CD4-positive, alpha-beta memory T cell (primary cell): ENCODE data around the gene CPLANE1. TPM values are rescaled to one million over a fixed set of nuclear protein-coding genes. Genes with fewer than 3 reads are reported as not detected.
"Not testable (repeated sequence)": the region's sequence is repeated elsewhere in the genome, so short reads cannot be mapped to it uniquely, and the experiment has no call there.

Source experiments
- CTCF ChIA-PET: fragments of 350-600 bp; sonication (Branson Sonifier 250); formaldehyde crosslinking; loops from one replicate; lab custom pipeline; 2021; ENCODE audit warnings: inconsistent platforms; ENCODE audit not compliant: partially characterized antibody; lab: Charles Lee
- POLR2A ChIA-PET: fragments of 350-600 bp; sonication (Branson Sonifier 250); formaldehyde crosslinking; loops from one replicate; lab custom pipeline; 2021; ENCODE audit not compliant: partially characterized antibody; lab: Charles Lee
- DNase-seq, 5 donors: peaks; one replicate each; pipeline versions ENCODE4 v3.0.0 to v3.0.0-alpha.2; 2020 to 2022; ENCODE audit warnings: mixed read lengths in 1 of 5
- H3K27ac ChIP-seq: one replicate; pipeline ENCODE4 v1.7.0; 2013; ENCODE audit warnings: low read depth, low read length
- H3K27me3 ChIP-seq: 2 replicates; pipeline ENCODE4 v1.7.0; 2013; ENCODE audit warnings: mild to moderate bottlenecking, low read length, moderate library complexity; ENCODE audit not compliant: insufficient read depth
- H3K36me3 ChIP-seq: 2 replicates; pipeline ENCODE4 v1.7.0; 2013; ENCODE audit warnings: mild to moderate bottlenecking, low read length, moderate library complexity; ENCODE audit not compliant: insufficient read depth
- H3K4me1 ChIP-seq: 2 replicates; pipeline ENCODE4 v1.7.0; 2013; ENCODE audit warnings: mild to moderate bottlenecking, low read length, moderate library complexity; ENCODE audit not compliant: insufficient read depth
- H3K4me3 ChIP-seq, 2 donors: one replicate each; pipeline ENCODE4 v1.7.0; 2013; ENCODE audit warnings: low read length in 2 of 2, mild to moderate bottlenecking in 1 of 2
- H3K9me3 ChIP-seq, 2 donors: one replicate each; pipeline ENCODE4 v1.7.0; 2013; ENCODE audit warnings: low read length in 2 of 2, control low read depth in 1 of 2; ENCODE audit not compliant: control insufficient read depth in 1 of 2
- H3K27ac Mint-ChIP-seq, 7 donors: one replicate each; pipeline ENCODE4 v1.8.0; 2020 to 2021; ENCODE audit warnings: mixed read lengths in 7 of 7, mild to moderate bottlenecking in 6 of 7, inconsistent platforms in 3 of 7, moderate library complexity in 3 of 7
- H3K27me3 Mint-ChIP-seq, 2 donors: one replicate each; pipeline ENCODE4 v1.8.0; 2020 to 2021; ENCODE audit warnings: mixed read lengths in 2 of 2
- H3K36me3 Mint-ChIP-seq, 2 donors: one replicate each; pipeline ENCODE4 v1.8.0; 2020 to 2021; ENCODE audit warnings: mixed read lengths in 2 of 2, inconsistent platforms in 1 of 2, mild to moderate bottlenecking in 1 of 2
- H3K4me1 Mint-ChIP-seq, 4 donors: one replicate each; pipeline ENCODE4 v1.8.0; 2020 to 2021; ENCODE audit warnings: mixed read lengths in 4 of 4, mild to moderate bottlenecking in 1 of 4
- H3K4me3 Mint-ChIP-seq, 8 donors: one replicate each; pipeline ENCODE4 v1.8.0; 2020 to 2021; ENCODE audit warnings: mixed read lengths in 8 of 8, mild to moderate bottlenecking in 7 of 8, moderate library complexity in 6 of 8, inconsistent platforms in 3 of 8
- H3K9me3 Mint-ChIP-seq, 8 donors: one replicate each; pipeline ENCODE4 v1.8.0; 2020 to 2021; ENCODE audit warnings: mixed read lengths in 8 of 8, mild to moderate bottlenecking in 5 of 8, inconsistent platforms in 3 of 8, moderate library complexity in 1 of 8
- intact Hi-C: fragments of 100-400 bp; cut with micrococcal nuclease; formaldehyde crosslinking; loops from one replicate; pipeline ENCODE4 v1.15.1; 2023
- polyA plus RNA-seq, 2 donors: library from polyadenylated mRNA; unstranded; fragments of 300-500 nt; fragmentation: Illumina TruSeq; gene quantifications; one replicate each; pipeline ENCODE4 v1.2.3, GENCODE V29; 2021
- total RNA-seq, 2 experiments: library from RNA; stranded (reverse); gene quantifications; one replicate each; pipeline ENCODE4 v1.2.3, GENCODE V29; 2021

CPLANE1 gene
- total and polyA plus RNA-seq, 4 experiments from 2014 or later = 0.09 to 8.5 (median 4.0) TPM

GRCh38 chr5:37110135-37110534 lies 139.0 kb downstream of the CPLANE1 start:
- H3K27me3 Mint-ChIP-seq = no peaks in the 10 kb centered on the region
- ChIA-PET POLR2A (no interaction called here), CTCF (no interaction called here)
- H3K4me1 ChIP-seq = peaks cover 25% of the 10 kb centered on the region
- no peaks in the 10 kb centered on the region for H3K9me3 ChIP-seq
- DNase-seq = no peak
- H3K4me1 Mint-ChIP-seq = peaks cover 22 to 44% (median 30%) of the 10 kb centered on the region in 4 donors
- H3K27ac ChIP-seq = no peak overlapping the region
- H3K36me3 Mint-ChIP-seq = peaks cover 28 to 49% of the 10 kb centered on the region in 2 donors
- no peak overlapping the region for H3K4me3 ChIP-seq
- peak overlapping the region in 2 of 8 donors; percentile 39 to 71 for H3K4me3 Mint-ChIP-seq
- H3K27me3 ChIP-seq = no peaks in the 10 kb centered on the region
- peak overlapping the region in 2 of 7 donors; percentile 17 to 64 for H3K27ac Mint-ChIP-seq
- no peaks in the 10 kb centered on the region for H3K36me3 ChIP-seq
- no peaks in the 10 kb centered on the region for H3K9me3 Mint-ChIP-seq
- intact Hi-C loops = no loop called here

DNA sequence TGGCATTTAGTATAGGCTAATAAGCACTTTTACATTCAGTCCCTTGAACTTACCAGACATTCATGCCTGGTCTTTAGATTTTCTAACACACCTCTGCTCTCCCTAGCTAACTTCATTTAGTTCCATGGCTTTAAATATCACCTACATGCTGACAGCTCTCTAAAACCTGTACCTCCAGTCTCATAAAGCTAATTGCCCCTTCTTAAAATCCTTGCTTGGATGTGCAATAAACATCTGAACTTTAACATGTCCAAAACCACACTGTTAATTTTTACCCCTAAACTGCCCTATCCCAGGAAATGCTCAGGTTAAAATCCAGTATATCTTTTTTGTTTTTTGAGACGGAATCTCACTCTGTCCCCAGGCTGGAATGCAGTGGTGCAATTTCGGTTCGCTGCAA lies 139.8 kb downstream of the CPLANE1 start:
- Histone ChIP-seq H3K4me3 (no peak overlapping the region), H3K9me3 (no peaks in the 10 kb centered on the region), H3K4me1 (peaks cover 25% of the 10 kb centered on the region), H3K27me3 (no peaks in the 10 kb centered on the region), H3K36me3 (no peaks in the 10 kb centered on the region), H3K27ac (no peak overlapping the region)
- POLR2A ChIA-PET = no interaction called here
- DNase-seq = no peak
- Mint-ChIP-seq H3K27ac (no peak overlapping the region), H3K27me3 (no peaks in the 10 kb centered on the region), H3K36me3 (peaks cover 27 to 48% of the 10 kb centered on the region in 2 donors), H3K4me3 (no peak overlapping the region), H3K4me1 (peaks cover 22 to 44% (median 30%) of the 10 kb centered on the region in 4 donors), H3K9me3 (no peaks in the 10 kb centered on the region)
- intact Hi-C loops = no loop called here
- CTCF ChIA-PET = no interaction called here

GRCh38 chr5:37103302-37103701 lies 145.9 kb downstream of the CPLANE1 start:
- Histone ChIP-seq H3K4me1 (no peaks in the 10 kb centered on the region), H3K9me3 (no peaks in the 10 kb centered on the region), H3K27ac (no peak overlapping the region), H3K27me3 (no peaks in the 10 kb centered on the region), H3K36me3 (no peaks in the 10 kb centered on the region), H3K4me3 (no peak overlapping the region)
- CTCF ChIA-PET = no interaction called here
- H3K4me1 Mint-ChIP-seq = no peaks in the 10 kb centered on the region
- POLR2A ChIA-PET = no interaction called here
- H3K36me3 Mint-ChIP-seq = peaks cover 36 to 53% of the 10 kb centered on the region in 2 donors
- no peak overlapping the region for H3K27ac Mint-ChIP-seq
- intact Hi-C loops = no loop called here
- H3K4me3 Mint-ChIP-seq = no peak overlapping the region
- H3K27me3 Mint-ChIP-seq = no peaks in the 10 kb centered on the region
- peaks cover 5 to 44% (median 32%) of the 10 kb centered on the region in 8 donors for H3K9me3 Mint-ChIP-seq
- no peak for DNase-seq

DNA sequence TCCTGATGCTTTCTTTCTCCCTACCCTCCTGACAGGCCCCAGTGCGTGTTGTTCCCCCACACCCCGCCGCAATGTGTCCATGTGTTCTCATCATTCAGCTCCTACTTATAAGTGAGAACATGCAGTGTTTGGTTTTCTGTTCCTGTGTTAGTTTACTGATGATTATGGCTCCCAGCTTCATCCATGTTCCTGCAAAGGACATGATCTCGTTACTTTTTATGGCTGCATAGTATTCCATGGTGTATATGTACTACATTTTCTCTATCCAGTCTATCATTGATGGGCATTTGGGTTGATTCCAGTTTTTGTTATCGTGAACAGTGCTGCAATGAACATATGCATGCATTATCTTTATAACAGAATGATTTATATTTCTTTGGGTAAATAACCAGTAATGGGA lies 149.9 kb downstream of the CPLANE1 start:
- H3K27me3 ChIP-seq, H3K27me3 Mint-ChIP-seq, H3K36me3 ChIP-seq, H3K4me3 Mint-ChIP-seq, H3K27ac ChIP-seq, H3K4me1 ChIP-seq, H3K9me3 ChIP-seq, H3K4me3 ChIP-seq, H3K27ac Mint-ChIP-seq, POLR2A ChIA-PET, intact Hi-C loops, H3K4me1 Mint-ChIP-seq, DNase-seq, CTCF ChIA-PET: not testable (repeated sequence)
- Mint-ChIP-seq H3K36me3 (peaks cover 33 to 42% of the 10 kb centered on the region in 2 donors), H3K9me3 (peaks cover 5 to 64% (median 48%) of the 10 kb centered on the region in 8 donors)

- POLR2A ChIA-PET, CTCF ChIA-PET: not testable (repeated sequence)
Measured at GRCh38 chr5:37093795-37094194, 155.4 kb downstream of the CPLANE1 start.

DNA sequence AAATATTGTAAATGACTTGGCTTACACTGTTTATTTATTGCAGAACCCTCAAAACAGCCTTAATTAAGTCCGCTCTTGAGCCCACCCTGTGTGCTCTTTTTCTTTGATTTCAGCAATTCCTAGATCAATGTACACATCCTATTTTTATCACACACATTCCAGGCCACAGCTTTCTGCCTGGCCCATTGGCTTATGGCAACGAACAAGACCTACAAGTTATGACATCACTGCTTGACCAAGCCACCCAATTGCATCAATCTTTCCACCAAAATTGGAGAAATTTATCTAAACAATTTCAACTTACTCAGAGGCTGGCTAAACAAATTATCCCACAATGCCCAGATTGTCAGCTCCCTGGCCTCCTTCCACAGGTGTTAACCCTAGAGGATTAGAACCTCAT lies 158.4 kb downstream of the CPLANE1 start:
- Mint-ChIP-seq H3K27ac (no peak overlapping the region), H3K9me3 (peaks cover 0 to 4% (median 0%) of the 10 kb centered on the region in 8 donors), H3K27me3 (no peaks in the 10 kb centered on the region), H3K36me3 (peaks cover 10 to 31% of the 10 kb centered on the region in 2 donors), H3K4me1 (no peaks in the 10 kb centered on the region), H3K4me3 (no peak overlapping the region)
- H3K36me3 ChIP-seq = no peaks in the 10 kb centered on the region
- intact Hi-C loops = no loop called here
- H3K9me3 ChIP-seq = no peaks in the 10 kb centered on the region
- no peak for DNase-seq
- no peaks in the 10 kb centered on the region for H3K4me1 ChIP-seq
- no peak overlapping the region for H3K27ac ChIP-seq
- ChIA-PET CTCF (no interaction called here), POLR2A (no interaction called here)
- no peaks in the 10 kb centered on the region for H3K27me3 ChIP-seq
- H3K4me3 ChIP-seq = no peak overlapping the region

More at GRCh38 chr5:37093795-37094194, 155.4 kb downstream of the CPLANE1 start:
- H3K27ac ChIP-seq, DNase-seq, H3K27me3 ChIP-seq, H3K9me3 ChIP-seq, H3K36me3 ChIP-seq, intact Hi-C loops, H3K4me3 Mint-ChIP-seq, H3K4me1 Mint-ChIP-seq, H3K27me3 Mint-ChIP-seq, H3K4me3 ChIP-seq, H3K4me1 ChIP-seq: not testable (repeated sequence)
- H3K36me3 Mint-ChIP-seq = peaks cover 23 to 40% of the 10 kb centered on the region in 2 donors
- peak overlapping the region in 1 of 7 donors; percentile 55 for H3K27ac Mint-ChIP-seq
- peaks cover 0 to 25% (median 20%) of the 10 kb centered on the region in 8 donors for H3K9me3 Mint-ChIP-seq

GRCh38 chr5:37090123-37090726 lies 159.0 kb downstream of the CPLANE1 start:
- no peaks in the 10 kb centered on the region for H3K4me1 Mint-ChIP-seq
- Histone ChIP-seq H3K4me3 (no peak overlapping the region), H3K27ac (no peak overlapping the region), H3K36me3 (no peaks in the 10 kb centered on the region), H3K4me1 (no peaks in the 10 kb centered on the region), H3K9me3 (no peaks in the 10 kb centered on the region), H3K27me3 (no peaks in the 10 kb centered on the region)
- H3K9me3 Mint-ChIP-seq = peaks cover 0 to 4% (median 0%) of the 10 kb centered on the region in 8 donors
- intact Hi-C loops = no loop called here
- H3K36me3 Mint-ChIP-seq = peaks cover 8 to 36% of the 10 kb centered on the region in 2 donors
- no peak for DNase-seq
- no peaks in the 10 kb centered on the region for H3K27me3 Mint-ChIP-seq
- ChIA-PET POLR2A (no interaction called here), CTCF (no interaction called here)
- no peak overlapping the region for H3K27ac Mint-ChIP-seq
- H3K4me3 Mint-ChIP-seq = no peak overlapping the region
